Measurements from ENCODE around the gene CAPN13.

The CAPN13 gene

DNA sequence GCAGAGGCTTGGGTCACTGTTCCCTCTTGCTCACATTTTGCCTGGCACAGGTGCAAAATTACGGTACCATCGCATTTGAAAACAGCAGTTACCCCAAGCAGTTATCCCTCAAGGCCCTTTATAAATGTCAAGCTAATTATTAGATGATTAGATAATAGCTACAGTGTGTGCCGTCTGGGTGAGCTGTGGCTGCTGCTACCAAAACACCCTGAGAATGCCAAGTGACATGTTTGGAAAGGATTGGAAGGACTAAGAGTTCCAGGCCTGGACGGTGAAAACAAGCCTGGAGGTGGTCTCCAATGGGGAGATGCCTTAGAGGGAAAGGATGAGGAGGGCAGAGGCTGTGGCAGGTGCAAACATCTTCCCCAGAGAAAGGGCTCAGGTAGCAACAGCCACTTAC, 120.6 kb downstream of the CAPN13 start:
- DNase-seq (ENCODE audit: low spot score) = no peak
- no peak overlapping the region for H3K4me3 ChIP-seq (ENCODE audit: severe bottlenecking)
- no peaks in the 10 kb centered on the region for H3K4me1 ChIP-seq (ENCODE audit: insufficient read depth, poor library complexity, severe bottlenecking)
- no peaks in the 10 kb centered on the region for H3K27me3 ChIP-seq (ENCODE audit: insufficient read depth, poor library complexity, severe bottlenecking)
- H3K9me3 ChIP-seq (ENCODE audit: severe bottlenecking) = no peaks in the 10 kb centered on the region
- no peak for TF ChIP-seq CTCF (IDR thresholded peaks at IDR 0.05; ENCODE audit: poor library complexity, severe bottlenecking)
- H3K27ac ChIP-seq (ENCODE audit: poor library complexity, severe bottlenecking) = no peak overlapping the region
- no peaks in the 10 kb centered on the region for H3K36me3 ChIP-seq (ENCODE audit: low read depth)
- ATAC-seq (ENCODE audit: low read depth) = no peak

DNA sequence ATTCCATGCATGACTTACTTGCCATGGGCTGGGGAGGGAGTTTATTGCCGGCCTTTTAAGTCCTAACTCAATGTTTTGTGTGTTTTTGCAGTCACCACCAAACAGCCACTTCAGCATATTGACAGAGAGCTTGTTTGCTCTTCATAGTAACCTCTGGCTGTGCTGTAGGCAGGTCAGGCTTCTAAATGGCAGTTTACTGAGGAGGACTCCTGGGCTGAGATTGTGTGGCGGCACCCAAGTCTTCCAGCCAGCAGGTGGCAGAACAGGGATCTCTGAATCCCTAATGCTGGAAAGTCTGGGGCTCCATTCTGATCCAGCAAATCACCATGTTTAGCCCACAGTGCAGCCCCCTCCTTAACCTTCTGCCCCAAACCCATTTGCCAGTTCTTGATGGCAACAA, 121.2 kb downstream of the CAPN13 start:
- Histone ChIP-seq H3K4me3 (ENCODE audit: severe bottlenecking) (no peak overlapping the region), H3K27ac (ENCODE audit: poor library complexity, severe bottlenecking) (no peak overlapping the region), H3K9me3 (ENCODE audit: severe bottlenecking) (no peaks in the 10 kb centered on the region), H3K36me3 (ENCODE audit: low read depth) (no peaks in the 10 kb centered on the region), H3K27me3 (ENCODE audit: insufficient read depth, poor library complexity, severe bottlenecking) (no peaks in the 10 kb centered on the region), H3K4me1 (ENCODE audit: insufficient read depth, poor library complexity, severe bottlenecking) (no peaks in the 10 kb centered on the region)
- DNase-seq (ENCODE audit: low spot score) = no peak
- ATAC-seq (ENCODE audit: low read depth) = no peak
- TF ChIP-seq CTCF (IDR thresholded peaks at IDR 0.05; ENCODE audit: poor library complexity, severe bottlenecking) = no peak

- Histone ChIP-seq H3K9me3 (ENCODE audit: severe bottlenecking) (no peaks in the 10 kb centered on the region), H3K27ac (ENCODE audit: poor library complexity, severe bottlenecking) (no peak overlapping the region), H3K27me3 (ENCODE audit: insufficient read depth, poor library complexity, severe bottlenecking) (no peaks in the 10 kb centered on the region), H3K36me3 (ENCODE audit: low read depth) (no peaks in the 10 kb centered on the region), H3K4me1 (ENCODE audit: insufficient read depth, poor library complexity, severe bottlenecking) (no peaks in the 10 kb centered on the region), H3K4me3 (ENCODE audit: severe bottlenecking) (no peak overlapping the region)
- no peak for ATAC-seq (ENCODE audit: low read depth)
- no peak for DNase-seq (ENCODE audit: low spot score)
- no peak for TF ChIP-seq CTCF (IDR thresholded peaks at IDR 0.05; ENCODE audit: poor library complexity, severe bottlenecking)
Observed at GRCh38 chr2:30684996-30685395, 122.2 kb downstream of the CAPN13 start.

DNA sequence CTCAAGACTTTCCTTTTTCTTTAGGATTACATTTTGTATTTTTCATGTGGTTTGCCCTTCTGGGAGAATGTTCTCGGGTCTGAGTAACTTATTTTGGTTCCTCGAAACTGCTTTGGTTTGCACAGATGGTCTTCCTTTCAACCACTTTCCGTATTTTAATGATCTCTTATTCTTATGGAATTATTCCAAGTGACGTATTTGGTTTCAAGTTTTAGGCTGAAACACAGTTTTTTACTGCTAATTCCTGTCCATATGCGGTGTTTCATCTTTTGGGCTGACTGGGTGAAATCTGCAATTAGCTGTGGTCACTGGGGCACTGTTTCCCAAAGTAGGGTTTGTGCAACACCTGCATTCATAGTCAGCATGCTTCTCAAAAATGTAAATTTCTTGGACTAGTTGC, 122.7 kb downstream of the CAPN13 start:
- no peak overlapping the region for H3K27ac ChIP-seq (ENCODE audit: poor library complexity, severe bottlenecking)
- no peaks in the 10 kb centered on the region for H3K9me3 ChIP-seq (ENCODE audit: severe bottlenecking)
- no peaks in the 10 kb centered on the region for H3K4me1 ChIP-seq (ENCODE audit: insufficient read depth, poor library complexity, severe bottlenecking)
- TF ChIP-seq CTCF (IDR thresholded peaks at IDR 0.05; ENCODE audit: poor library complexity, severe bottlenecking) = no peak
- ATAC-seq (ENCODE audit: low read depth) (no peak), DNase-seq (ENCODE audit: low spot score) (no peak)
- H3K4me3 ChIP-seq (ENCODE audit: severe bottlenecking) = no peak overlapping the region
- no peaks in the 10 kb centered on the region for H3K27me3 ChIP-seq (ENCODE audit: insufficient read depth, poor library complexity, severe bottlenecking)
- no peaks in the 10 kb centered on the region for H3K36me3 ChIP-seq (ENCODE audit: low read depth)

GRCh38 chr2:30684026-30684425, 123.2 kb downstream of the CAPN13 start:
- no peaks in the 10 kb centered on the region for H3K36me3 ChIP-seq (ENCODE audit: low read depth)
- no peak for DNase-seq (ENCODE audit: low spot score)
- no peaks in the 10 kb centered on the region for H3K27me3 ChIP-seq (ENCODE audit: insufficient read depth, poor library complexity, severe bottlenecking)
- ATAC-seq (ENCODE audit: low read depth) = no peak
- H3K9me3 ChIP-seq (ENCODE audit: severe bottlenecking) = no peaks in the 10 kb centered on the region
- H3K27ac ChIP-seq (ENCODE audit: poor library complexity, severe bottlenecking) = no peak overlapping the region
- H3K4me3 ChIP-seq (ENCODE audit: severe bottlenecking) = no peak overlapping the region
- H3K4me1 ChIP-seq (ENCODE audit: insufficient read depth, poor library complexity, severe bottlenecking) = no peaks in the 10 kb centered on the region
- no peak for TF ChIP-seq CTCF (IDR thresholded peaks at IDR 0.05; ENCODE audit: poor library complexity, severe bottlenecking)
